ENCODE measurements around the gene SUB1.

SUB1 gene

DNA sequence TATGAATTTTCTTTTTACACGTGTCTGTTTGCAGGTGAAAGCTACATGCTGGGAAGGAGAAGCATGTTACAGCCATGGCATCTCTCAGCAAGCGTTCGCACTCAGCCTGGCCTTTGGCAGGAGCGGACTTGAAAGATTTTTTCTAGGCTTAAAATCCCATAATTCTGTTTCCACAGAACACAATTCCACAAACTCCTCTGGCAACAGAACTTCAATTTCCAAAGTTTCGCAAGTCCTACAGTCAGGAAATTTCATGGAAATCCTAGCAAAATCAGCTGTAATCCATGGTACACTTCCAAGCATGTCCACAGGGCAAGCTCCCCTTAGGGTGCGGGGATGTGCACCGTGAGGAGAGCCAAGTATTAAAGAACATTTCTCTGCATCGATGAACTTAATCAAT is 35.9 kb downstream of the SUB1 start:
- TF ChIP-seq, protein P1, sequence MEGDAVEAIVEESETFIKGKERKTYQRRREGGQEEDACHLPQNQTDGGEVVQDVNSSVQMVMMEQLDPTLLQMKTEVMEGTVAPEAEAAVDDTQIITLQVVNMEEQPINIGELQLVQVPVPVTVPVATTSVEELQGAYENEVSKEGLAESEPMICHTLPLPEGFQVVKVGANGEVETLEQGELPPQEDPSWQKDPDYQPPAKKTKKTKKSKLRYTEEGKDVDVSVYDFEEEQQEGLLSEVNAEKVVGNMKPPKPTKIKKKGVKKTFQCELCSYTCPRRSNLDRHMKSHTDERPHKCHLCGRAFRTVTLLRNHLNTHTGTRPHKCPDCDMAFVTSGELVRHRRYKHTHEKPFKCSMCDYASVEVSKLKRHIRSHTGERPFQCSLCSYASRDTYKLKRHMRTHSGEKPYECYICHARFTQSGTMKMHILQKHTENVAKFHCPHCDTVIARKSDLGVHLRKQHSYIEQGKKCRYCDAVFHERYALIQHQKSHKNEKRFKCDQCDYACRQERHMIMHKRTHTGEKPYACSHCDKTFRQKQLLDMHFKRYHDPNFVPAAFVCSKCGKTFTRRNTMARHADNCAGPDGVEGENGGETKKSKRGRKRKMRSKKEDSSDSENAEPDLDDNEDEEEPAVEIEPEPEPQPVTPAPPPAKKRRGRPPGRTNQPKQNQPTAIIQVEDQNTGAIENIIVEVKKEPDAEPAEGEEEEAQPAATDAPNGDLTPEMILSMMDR (IDR thresholded peaks at IDR 0.05; ENCODE audit: poor library complexity, severe bottlenecking) = no peak
- ATAC-seq (ENCODE audit: low read depth) (no peak), DNase-seq (ENCODE audit: low spot score) (no peak)
- Histone ChIP-seq H3K9me3 (ENCODE audit: severe bottlenecking) (no peaks in the 10 kb centered on the region), H3K36me3 (ENCODE audit: low read depth) (no peaks in the 10 kb centered on the region), H3K4me1 (ENCODE audit: insufficient read depth, poor library complexity, severe bottlenecking) (no peaks in the 10 kb centered on the region), H3K27ac (ENCODE audit: poor library complexity, severe bottlenecking) (no peak overlapping the region), H3K4me3 (ENCODE audit: severe bottlenecking) (no peak overlapping the region), H3K27me3 (ENCODE audit: insufficient read depth, poor library complexity, severe bottlenecking) (no peaks in the 10 kb centered on the region)

DNA sequence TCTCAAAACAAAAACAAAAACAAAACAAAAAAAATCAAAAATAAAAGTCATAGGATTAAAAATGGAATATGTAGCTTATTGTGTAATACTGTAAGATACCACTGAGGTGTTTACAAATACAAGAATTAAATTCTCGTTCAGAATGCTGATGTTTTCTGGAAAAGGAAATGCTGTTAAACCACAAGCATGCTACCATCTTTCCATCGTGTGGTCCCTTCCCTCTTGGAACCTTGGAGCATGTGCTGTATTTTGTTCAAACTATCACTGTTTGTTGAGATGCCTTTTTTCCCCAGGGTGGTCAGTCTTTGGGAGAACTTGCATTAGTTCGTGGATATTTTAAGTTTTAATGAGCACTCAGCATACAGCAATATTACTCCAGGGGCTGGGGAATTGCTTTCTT is 39.7 kb downstream of the SUB1 start:
- DNase-seq (ENCODE audit: low spot score) (no peak), ATAC-seq (ENCODE audit: low read depth) (no peak)
- H3K27ac ChIP-seq (ENCODE audit: poor library complexity, severe bottlenecking) = no peak overlapping the region
- TF ChIP-seq, protein P1 (IDR thresholded peaks at IDR 0.05; ENCODE audit: poor library complexity, severe bottlenecking) = no peak
- no peak overlapping the region for H3K4me3 ChIP-seq (ENCODE audit: severe bottlenecking)
- no peaks in the 10 kb centered on the region for H3K27me3 ChIP-seq (ENCODE audit: insufficient read depth, poor library complexity, severe bottlenecking)
- no peaks in the 10 kb centered on the region for H3K4me1 ChIP-seq (ENCODE audit: insufficient read depth, poor library complexity, severe bottlenecking)
- no peaks in the 10 kb centered on the region for H3K36me3 ChIP-seq (ENCODE audit: low read depth)
- no peaks in the 10 kb centered on the region for H3K9me3 ChIP-seq (ENCODE audit: severe bottlenecking)

DNA sequence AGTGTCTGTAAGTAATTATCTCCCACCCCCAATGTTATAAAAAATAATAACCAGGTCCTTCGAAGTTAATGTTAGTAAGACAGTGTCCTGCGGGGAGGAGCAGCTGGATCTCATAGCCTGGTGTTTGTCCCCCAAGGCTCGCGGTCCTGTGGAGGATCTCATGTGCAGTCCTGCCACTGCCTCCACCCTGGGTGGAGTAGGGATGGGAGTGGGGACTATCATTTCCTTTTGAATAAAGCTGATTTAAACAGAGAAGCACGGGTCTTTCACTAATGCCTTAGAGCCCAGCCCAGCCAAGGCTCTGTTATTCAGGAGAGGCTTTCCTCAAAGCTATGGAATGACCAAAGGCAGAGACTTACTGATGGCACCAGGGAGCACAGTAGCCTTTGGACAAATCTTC is 40.2 kb downstream of the SUB1 start:
- TF ChIP-seq, protein P1 (IDR thresholded peaks at IDR 0.05; ENCODE audit: poor library complexity, severe bottlenecking) = no peak
- Histone ChIP-seq H3K4me3 (ENCODE audit: severe bottlenecking) (no peak overlapping the region), H3K27ac (ENCODE audit: poor library complexity, severe bottlenecking) (no peak overlapping the region), H3K27me3 (ENCODE audit: insufficient read depth, poor library complexity, severe bottlenecking) (no peaks in the 10 kb centered on the region), H3K36me3 (ENCODE audit: low read depth) (no peaks in the 10 kb centered on the region), H3K9me3 (ENCODE audit: severe bottlenecking) (no peaks in the 10 kb centered on the region), H3K4me1 (ENCODE audit: insufficient read depth, poor library complexity, severe bottlenecking) (no peaks in the 10 kb centered on the region)
- ATAC-seq (ENCODE audit: low read depth) (no peak), DNase-seq (ENCODE audit: low spot score) (no peak)

DNA sequence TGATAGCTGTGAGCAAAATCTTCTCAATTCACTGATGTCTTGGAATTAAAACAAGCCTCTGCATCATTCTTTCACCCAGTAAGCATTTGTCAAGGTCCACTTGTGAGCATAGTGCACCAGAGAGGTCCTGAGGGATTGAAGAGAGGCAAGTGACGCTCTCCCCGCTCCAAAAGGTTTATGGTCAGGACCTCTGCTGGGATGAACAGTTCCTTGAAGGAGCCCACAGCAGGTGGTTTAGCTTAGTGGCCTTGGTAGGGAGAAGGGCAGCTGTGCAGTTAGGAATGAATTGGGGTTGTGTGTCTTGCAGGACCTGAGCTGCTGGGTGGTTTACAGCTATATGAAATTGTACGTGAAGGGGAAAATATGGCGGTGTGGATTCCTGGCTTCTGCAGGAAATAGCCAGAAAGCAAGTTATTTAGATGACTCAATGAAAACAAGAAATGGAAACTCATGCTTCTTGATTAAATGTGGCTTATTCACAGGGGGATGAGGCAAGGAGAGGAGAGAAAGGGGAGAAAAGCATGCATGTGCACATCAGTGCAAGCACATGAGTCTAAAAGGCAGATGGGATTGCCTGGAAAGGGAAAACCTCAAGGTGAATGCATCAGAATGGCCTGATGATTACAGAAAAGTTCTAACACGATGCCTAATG is 42.0 kb downstream of the SUB1 start:
- DNase-seq (ENCODE audit: low spot score) (no peak), ATAC-seq (ENCODE audit: low read depth) (no peak)
- H3K4me1 ChIP-seq (ENCODE audit: insufficient read depth, poor library complexity, severe bottlenecking) = no peaks in the 10 kb centered on the region
- H3K27ac ChIP-seq (ENCODE audit: poor library complexity, severe bottlenecking) = no peak overlapping the region
- H3K4me3 ChIP-seq (ENCODE audit: severe bottlenecking) = no peak overlapping the region
- TF ChIP-seq, protein P1 (IDR thresholded peaks at IDR 0.05; ENCODE audit: poor library complexity, severe bottlenecking) = no peak
- no peaks in the 10 kb centered on the region for H3K27me3 ChIP-seq (ENCODE audit: insufficient read depth, poor library complexity, severe bottlenecking)
- no peaks in the 10 kb centered on the region for H3K36me3 ChIP-seq (ENCODE audit: low read depth)
- H3K9me3 ChIP-seq (ENCODE audit: severe bottlenecking) = no peaks in the 10 kb centered on the region

DNA sequence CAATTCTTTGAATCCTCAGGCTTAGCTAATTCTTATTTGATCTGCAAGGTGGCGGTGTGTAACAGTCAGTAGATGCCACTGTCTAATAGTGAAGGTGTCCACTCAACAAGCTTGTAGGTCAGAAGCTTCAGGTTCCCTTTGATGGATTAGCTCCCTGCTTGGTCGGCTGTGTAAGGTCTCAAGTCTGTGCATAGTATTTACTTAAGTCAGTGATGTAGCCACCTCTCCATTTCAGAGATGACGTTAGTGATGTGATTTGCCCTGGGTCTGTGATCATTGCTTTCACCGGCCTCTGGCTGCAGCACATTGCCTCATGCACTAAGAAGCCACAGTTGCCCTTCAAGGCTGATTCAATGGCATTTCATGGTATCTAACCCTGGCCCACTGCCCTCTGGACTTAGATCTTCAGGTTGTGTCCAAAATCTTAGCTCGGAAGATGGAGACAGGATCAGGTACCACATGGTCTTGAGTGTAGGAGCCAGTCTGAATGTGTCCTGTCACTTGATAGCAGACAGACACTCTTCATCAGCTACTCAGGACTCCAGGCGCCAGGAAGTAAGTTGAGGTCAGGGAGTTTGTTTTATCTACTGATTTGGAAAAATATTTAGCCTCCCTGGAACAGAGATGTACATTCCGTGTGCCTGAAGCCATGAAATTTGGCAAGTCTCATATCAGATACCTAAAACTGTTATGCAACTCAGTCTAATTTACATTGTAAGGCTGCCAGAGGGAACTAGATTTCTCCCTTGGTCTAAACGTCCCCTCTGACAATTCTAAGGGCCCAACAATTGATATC is 42.9 kb downstream of the SUB1 start:
- no peaks in the 10 kb centered on the region for H3K4me1 ChIP-seq (ENCODE audit: insufficient read depth, poor library complexity, severe bottlenecking)
- no peaks in the 10 kb centered on the region for H3K9me3 ChIP-seq (ENCODE audit: severe bottlenecking)
- H3K36me3 ChIP-seq (ENCODE audit: low read depth) = no peaks in the 10 kb centered on the region
- no peak for ATAC-seq (ENCODE audit: low read depth)
- no peak for DNase-seq (ENCODE audit: low spot score)
- no peak overlapping the region for H3K27ac ChIP-seq (ENCODE audit: poor library complexity, severe bottlenecking)
- no peak overlapping the region for H3K4me3 ChIP-seq (ENCODE audit: severe bottlenecking)
- TF ChIP-seq, protein P1 (IDR thresholded peaks at IDR 0.05; ENCODE audit: poor library complexity, severe bottlenecking) = no peak
- no peaks in the 10 kb centered on the region for H3K27me3 ChIP-seq (ENCODE audit: insufficient read depth, poor library complexity, severe bottlenecking)

All from RWPE2 (cell line).